ENCODE measurements around the gene AKAP3.

The AKAP3 gene

GRCh38 chr12:4603946-4604345 is 44.9 kb downstream of the AKAP3 start:
- Histone ChIP-seq H3K36me3 (ENCODE audit: control insufficient read depth, low read length) (no peaks in the 10 kb centered on the region), H3K9me3 (ENCODE audit: control insufficient read depth, insufficient read depth, low read length) (no peaks in the 10 kb centered on the region), H3K79me2 (ENCODE audit: control insufficient read depth, low read length) (peaks cover 21% of the 10 kb centered on the region), H3K27ac (ENCODE audit: low read depth, low read length) (no peak overlapping the region), H3K4me2 (ENCODE audit: low read length) (no peak overlapping the region), H3K9me2 (replicated peaks; ENCODE audit: control insufficient read depth, low read length) (no peaks in the 10 kb centered on the region), H3K4me1 (ENCODE audit: control insufficient read depth, low read length) (peaks cover 7% of the 10 kb centered on the region), H4K20me1 (ENCODE audit: control insufficient read depth, insufficient read depth, low read depth, low read length) (no peaks in the 10 kb centered on the region), H3K4me3 (ENCODE audit: low read length) (no peak overlapping the region), H3F3A (ENCODE audit: control insufficient read depth, insufficient read depth) (no peaks in the 10 kb centered on the region), H3K27me3 (ENCODE audit: control insufficient read depth, low read length) (peaks cover 17% of the 10 kb centered on the region)
- no peak for TF ChIP-seq CTCF (IDR thresholded peaks at IDR 0.05; ENCODE audit: low read depth, low read length, poor library complexity, severe bottlenecking)

- Histone ChIP-seq H3K4me3 (ENCODE audit: low read length) (no peak overlapping the region), H3K27ac (ENCODE audit: low read depth, low read length) (no peak overlapping the region), H3K4me1 (ENCODE audit: control insufficient read depth, low read length) (peaks cover 7% of the 10 kb centered on the region), H4K20me1 (ENCODE audit: control insufficient read depth, insufficient read depth, low read depth, low read length) (no peaks in the 10 kb centered on the region), H3K27me3 (ENCODE audit: control insufficient read depth, low read length) (peaks cover 17% of the 10 kb centered on the region), H3K4me2 (ENCODE audit: low read length) (no peak overlapping the region), H3K9me3 (ENCODE audit: control insufficient read depth, insufficient read depth, low read length) (no peaks in the 10 kb centered on the region), H3K79me2 (ENCODE audit: control insufficient read depth, low read length) (peaks cover 21% of the 10 kb centered on the region), H3K9me2 (replicated peaks; ENCODE audit: control insufficient read depth, low read length) (no peaks in the 10 kb centered on the region), H3K36me3 (ENCODE audit: control insufficient read depth, low read length) (no peaks in the 10 kb centered on the region), H3F3A (ENCODE audit: control insufficient read depth, insufficient read depth) (no peaks in the 10 kb centered on the region)
- no peak for TF ChIP-seq CTCF (IDR thresholded peaks at IDR 0.05; ENCODE audit: low read depth, low read length, poor library complexity, severe bottlenecking)
- no peak for TF ChIP-seq EZH2phosphoT487 (IDR thresholded peaks at IDR 0.05; ENCODE audit: borderline replicate concordance, low read length)
Observed at GRCh38 chr12:4603421-4603820, 45.4 kb downstream of the AKAP3 start.

GRCh38 chr12:4595881-4596280 is 53.0 kb downstream of the AKAP3 start:
- no peak for TF ChIP-seq CTCF (IDR thresholded peaks at IDR 0.05; ENCODE audit: low read depth, low read length, poor library complexity, severe bottlenecking)
- no peak for TF ChIP-seq EZH2phosphoT487 (IDR thresholded peaks at IDR 0.05; ENCODE audit: borderline replicate concordance, low read length)
- H3K27me3 ChIP-seq (ENCODE audit: control insufficient read depth, low read length), result peaks cover 4% of the 10 kb centered on the region
- H4K20me1 ChIP-seq (ENCODE audit: control insufficient read depth, insufficient read depth, low read depth, low read length), result no peaks in the 10 kb centered on the region
- no peaks in the 10 kb centered on the region for H3F3A ChIP-seq (ENCODE audit: control insufficient read depth, insufficient read depth)
- no peak overlapping the region for H3K4me2 ChIP-seq (ENCODE audit: low read length)
- H3K36me3 ChIP-seq (ENCODE audit: control insufficient read depth, low read length), result no peaks in the 10 kb centered on the region
- H3K4me1 ChIP-seq (ENCODE audit: control insufficient read depth, low read length), result no peaks in the 10 kb centered on the region
- no peaks in the 10 kb centered on the region for H3K9me3 ChIP-seq (ENCODE audit: control insufficient read depth, insufficient read depth, low read length)
- no peaks in the 10 kb centered on the region for H3K9me2 ChIP-seq (replicated peaks; ENCODE audit: control insufficient read depth, low read length)
- no peak overlapping the region for H3K27ac ChIP-seq (ENCODE audit: low read depth, low read length)
- H3K79me2 ChIP-seq (ENCODE audit: control insufficient read depth, low read length), result no peaks in the 10 kb centered on the region
- no peak overlapping the region for H3K4me3 ChIP-seq (ENCODE audit: low read length)

Measured in DOHH2 (cell line).